NB4 (cell line): ENCODE data around the gene PLEKHA4.
"Not testable (repeated sequence)": the region's sequence is repeated elsewhere in the genome, so short reads cannot be mapped to it uniquely, and the experiment has no call there.

Source experiments
- DNase-seq: peaks from one replicate; pipeline ENCODE4 v3.0.0; 2010; ENCODE audit warnings: low read depth
- H3K4me3 ChIP-seq: one replicate; pipeline ENCODE4 v1.5.1; 2011; ENCODE audit warnings: mild to moderate bottlenecking, low read depth, low read length, moderate library complexity
- CTCF ChIP-seq: IDR thresholded peaks from one replicate; pipeline ENCODE4 v1.5.1; 2012; ENCODE audit warnings: low read depth, low read length
- MAX ChIP-seq: IDR thresholded peaks from 2 replicates; pipeline ENCODE4 v1.6.1; 2011; ENCODE audit warnings: low read depth, low read length
- MYC ChIP-seq: IDR thresholded peaks from 2 replicates; pipeline ENCODE4 v1.6.1; 2011; ENCODE audit warnings: low read depth, low read length
- POLR2A ChIP-seq: IDR thresholded peaks from 2 replicates; pipeline ENCODE4 v1.6.1; 2011; ENCODE audit warnings: mild to moderate bottlenecking; ENCODE audit not compliant: insufficient read length; ENCODE audit errors: extremely low read depth

PLEKHA4 gene

GRCh38 chr19:48868114-48868886 is at the start of gene PLEKHA4:
PLEKHA4 (minus strand) TSS chr19:48868617; CDS start chr19:48867620, 997 bp downstream.
- H3K4me3 ChIP-seq, result no peak within 1 kb of the TSS
- no peak for DNase-seq
- TF ChIP-seq MAX (no peak), CTCF (no peak), MYC (no peak)

GRCh38 chr19:48918071-48918470 is 49.7 kb upstream of the PLEKHA4 start:
- no peak for DNase-seq
- H3K4me3 ChIP-seq, result no peak overlapping the region
- TF ChIP-seq POLR2A (no peak), MYC (no peak), MAX (no peak), CTCF (no peak)

GRCh38 chr19:48915757-48916156 is 47.3 kb upstream of the PLEKHA4 start:
- TF ChIP-seq CTCF, result no peak
- no peak for TF ChIP-seq MAX
- TF ChIP-seq MYC, result no peak
- TF ChIP-seq POLR2A, result no peak
- no peak overlapping the region for H3K4me3 ChIP-seq
- no peak for DNase-seq

- TF ChIP-seq POLR2A (no peak), MYC (no peak), CTCF (no peak), MAX (no peak)
- DNase-seq, result no peak
- no peak overlapping the region for H3K4me3 ChIP-seq
Observed at GRCh38 chr19:48914181-48914580, 45.8 kb upstream of the PLEKHA4 start.

- no peak overlapping the region for H3K4me3 ChIP-seq
- peak; percentile 41 for DNase-seq
- TF ChIP-seq MYC, result peak; percentile 43; the same call in 1 of the 2 replicates
- TF ChIP-seq POLR2A, result no peak
Observed at GRCh38 chr19:48913114-48913889, 44.9 kb upstream of the PLEKHA4 start.

GRCh38 chr19:48910803-48911202 is 42.4 kb upstream of the PLEKHA4 start:
- no peak for TF ChIP-seq POLR2A
- TF ChIP-seq CTCF, result no peak
- no peak for TF ChIP-seq MYC
- no peak for TF ChIP-seq MAX
- no peak overlapping the region for H3K4me3 ChIP-seq
- DNase-seq, result no peak

GRCh38 chr19:48909424-48910077 is 41.1 kb upstream of the PLEKHA4 start:
- not testable (repeated sequence) for H3K4me3 ChIP-seq, DNase-seq
